GM12873 (cell line): Measurements from ENCODE around the gene AP2M1.

Experiments used
- CTCF ChIP-seq: IDR thresholded peaks from 2 replicates; pipeline ENCODE4 v1.5.1; 2012; ENCODE audit warnings: low read depth, mild to moderate bottlenecking, moderate library complexity, low read length, control low read depth; ENCODE audit not compliant: insufficient read depth; ENCODE audit errors: missing control alignments

The AP2M1 gene

DNA sequence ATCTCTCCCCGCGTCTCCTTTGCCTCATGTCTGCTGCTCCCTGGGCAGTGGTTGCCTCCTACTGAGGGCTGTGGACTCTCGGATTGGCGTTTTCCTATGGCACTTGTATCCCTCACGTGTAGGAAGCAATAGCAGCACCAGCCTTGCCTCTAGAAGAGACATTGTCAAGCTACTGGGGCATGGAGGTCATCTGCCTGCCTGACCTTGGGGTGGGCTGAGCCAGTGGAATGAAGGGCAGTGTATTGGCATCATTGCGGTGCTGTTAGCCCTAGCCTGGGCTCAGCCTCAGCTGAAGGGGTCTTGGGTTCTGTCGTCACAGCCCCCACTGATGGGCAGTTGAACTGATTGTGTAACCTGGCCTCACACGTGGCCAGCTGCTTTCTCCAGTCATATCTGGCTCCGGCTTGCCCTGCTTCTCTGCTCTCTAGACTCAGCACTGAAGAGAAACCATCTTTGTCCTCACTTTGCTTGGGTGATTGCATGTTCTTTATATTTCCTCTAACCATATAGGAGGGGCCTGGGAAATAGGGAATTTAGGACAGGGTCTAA, 19.4 kb downstream of the AP2M1 start:
- TF ChIP-seq CTCF: no peak

DNA sequence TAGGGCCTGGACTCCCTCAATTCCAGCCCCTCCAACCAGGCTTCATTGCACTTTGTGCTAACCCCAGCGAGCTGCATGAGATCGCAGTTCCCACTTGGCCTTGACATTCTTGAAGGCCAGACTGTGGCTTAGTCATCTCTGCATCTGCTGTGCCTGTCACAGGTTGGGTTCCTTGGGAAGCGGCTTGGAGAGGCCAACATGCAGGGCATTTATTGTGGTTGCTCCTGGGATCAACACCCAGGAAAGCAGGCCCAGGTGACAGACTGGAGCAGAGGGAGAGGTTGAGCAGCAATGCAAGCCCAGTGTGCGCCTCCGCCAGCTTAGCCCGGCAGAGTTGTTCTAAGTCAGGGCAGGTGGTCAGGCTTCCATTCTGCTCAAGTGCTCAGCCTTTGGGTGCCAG, 21.9 kb downstream of the AP2M1 start:
- TF ChIP-seq CTCF: no peak

- no peak for TF ChIP-seq CTCF
Observed at GRCh38 chr3:184198509-184198908, 23.9 kb downstream of the AP2M1 start.

DNA sequence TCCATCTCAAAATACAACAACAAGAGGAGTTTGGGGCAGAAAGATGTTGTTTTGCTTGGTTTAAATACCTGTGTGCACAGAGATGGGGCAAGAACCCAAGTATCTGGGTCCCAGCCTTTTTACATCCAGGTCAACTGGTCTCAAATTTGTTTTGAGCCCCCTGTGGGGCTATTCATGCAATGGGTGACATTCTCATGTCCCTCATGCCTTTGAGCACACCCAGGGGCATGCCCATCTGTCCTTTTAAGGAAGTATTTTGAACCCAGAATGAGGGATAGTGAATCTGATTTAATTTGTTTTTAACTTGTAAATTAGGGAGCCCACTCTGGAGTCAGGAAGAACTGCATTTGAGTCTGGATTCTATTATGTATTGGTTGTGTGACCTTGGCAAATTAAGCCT, 26.2 kb downstream of the AP2M1 start:
- TF ChIP-seq CTCF: no peak

- no peak for TF ChIP-seq CTCF
Observed at GRCh38 chr3:184203526-184203925, 28.9 kb downstream of the AP2M1 start.

GRCh38 chr3:184209146-184209923, 34.7 kb downstream of the AP2M1 start:
- no peak for TF ChIP-seq CTCF

GRCh38 chr3:184211297-184211696, 36.6 kb downstream of the AP2M1 start:
- no peak for TF ChIP-seq CTCF
